Psoas muscle (tissue), 8 donors: ENCODE data around the gene COQ8A. TPM values are rescaled to one million over a fixed set of nuclear protein-coding genes. Genes with fewer than 3 reads are reported as not detected.

Source experiments
- ATAC-seq, 4 donors: fragments of 200-7000 bp; cut with Tn5 transposase; one replicate each; pipeline ENCODE4 v1.9.1; 2020; ENCODE audit warnings: moderate library complexity in 3 of 4, mild to moderate bottlenecking in 2 of 4
- DNase-seq, 2 donors: peaks; one replicate each; pipeline ENCODE4 v3.0.0-alpha.2; 2020
- H3K27ac ChIP-seq: fragments of 200-600 bp; one replicate; pipeline ENCODE4 v1.8.0; 2022
- H3K27me3 ChIP-seq, 3 donors: fragments of 200-600 bp in 1 of 3; one replicate each; pipeline versions ENCODE4 v1.6.1 to v1.8.0; 2013 to 2022; ENCODE audit warnings: low read length in 2 of 3, mild to moderate bottlenecking in 2 of 3, moderate library complexity in 1 of 3; ENCODE audit not compliant: insufficient read depth in 3 of 3
- H3K36me3 ChIP-seq, 2 donors: fragments of 200-600 bp in 1 of 2; one replicate each; pipeline versions ENCODE4 v1.6.1 to v1.8.0; 2013 to 2022; ENCODE audit warnings: low read depth in 1 of 2, mild to moderate bottlenecking in 1 of 2, moderate library complexity in 1 of 2; ENCODE audit not compliant: insufficient read depth in 1 of 2
- H3K4me1 ChIP-seq: fragments of 200-600 bp; one replicate; pipeline ENCODE4 v1.8.0; 2022
- H3K4me3 ChIP-seq: fragments of 200-600 bp; one replicate; pipeline ENCODE4 v1.8.0; 2022; ENCODE audit warnings: mild to moderate bottlenecking
- H3K9me3 ChIP-seq: fragments of 200-600 bp; one replicate; pipeline ENCODE4 v1.8.0; 2022
- CTCF ChIP-seq: fragments of 200-600 bp; IDR thresholded peaks from one replicate; pipeline ENCODE4 v1.8.0; 2022; ENCODE audit warnings: antibody characterized with exemption
- WGBS, 3 donors: extraction: QIAGEN DNeasy Blood & Tissue Kit; methylation state at CpG; one replicate each; pipeline versions ENCODE4 v1.1.6 to v1.1.7; 2013; 5-methylcytosine and 5-hydroxymethylcytosine counted together
- intact Hi-C, 2 donors: fragments of 100-400 bp; cut with DNase I; formaldehyde crosslinking; loops; one replicate each; pipeline versions ENCODE4 v1.11.0 to v1.14.2; 2022
- polyA plus RNA-seq, 3 donors: library from polyadenylated mRNA; stranded (reverse); fragments of 200-250 nt; gene quantifications; one replicate each; pipeline ENCODE4 v1.2.3, GENCODE V29; 2013
- total RNA-seq, 4 donors: library from RNA; stranded (reverse); fragmentation: NEBNext Ultra II Directional in 2 of 4; extraction: Animal tissue kit (Norgen Biotek cat#: 25700) in 2 of 4; gene quantifications; one replicate each; pipeline versions ENCODE4 v1.2.1 to v1.2.4, GENCODE V29; 2021 to 2023
- donor health status: healthy with polysubstance abuse.
- donor health status: DM: no; HTN: no; CAD: no; lungs with moderate emphysema.
- donor health status: Bipolar disorder and iron deficiency.
- donor health status: healthy.
- donor health status: DM: yes; HTN: yes; CAD: no.
- donor health status: DM: no; HTN: no; CAD: no.
- donor health status: DM: no; HTN: no; CAD: no.
- donor health status: DM: yes; HTN: yes; CAD: no.

The COQ8A gene
- total and polyA plus RNA-seq, 7 donors: 134 to 1,432 (median 726) TPM

DNA sequence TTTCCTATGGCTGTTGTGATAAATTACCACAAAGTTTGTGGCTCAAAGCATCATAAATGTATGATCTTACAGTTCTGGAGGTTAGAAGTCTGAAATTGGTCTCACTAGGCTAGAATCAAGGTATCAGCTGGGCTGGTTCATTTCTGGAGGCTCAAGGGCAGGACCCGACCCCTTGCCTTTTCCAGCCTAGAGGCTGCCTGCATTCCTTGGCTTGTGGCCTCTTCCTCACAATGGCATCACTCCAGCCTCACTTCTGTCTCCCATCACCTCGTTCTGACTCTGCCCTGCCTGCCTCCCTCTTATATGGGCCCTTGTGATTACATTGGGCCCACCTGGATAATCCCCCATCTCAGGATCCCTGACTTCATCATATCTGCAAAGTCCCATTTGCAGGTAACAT, 8.0 kb downstream of the COQ8A start:
- peaks cover 81% of the 10 kb centered on the region for H3K4me1 ChIP-seq
- H3K27ac ChIP-seq: peak overlapping the region; percentile 97
- ATAC-seq: no peak
- no peaks in the 10 kb centered on the region for H3K9me3 ChIP-seq
- H3K4me3 ChIP-seq: no peak overlapping the region
- no peaks in the 10 kb centered on the region for H3K27me3 ChIP-seq
- intact Hi-C loops: no loop called here
- H3K36me3 ChIP-seq: peaks cover 0 to 20% of the 10 kb centered on the region in 2 donors
- 30 to 44% (median 44%) methylated on average over 2 of the region's 2 CpGs for WGBS, 3 donors
- TF ChIP-seq CTCF: no peak
- DNase-seq: no peak

GRCh38 chr1:226948480-226948879, 8.4 kb downstream of the COQ8A start:
- ATAC-seq: no peak
- no peaks in the 10 kb centered on the region for H3K9me3 ChIP-seq
- no peak for DNase-seq
- TF ChIP-seq CTCF: no peak
- H3K27me3 ChIP-seq: no peaks in the 10 kb centered on the region
- H3K4me3 ChIP-seq: no peak overlapping the region
- WGBS, 3 donors: 54 to 79% (median 62%) methylated on average over 6 of the region's 6 CpGs
- H3K36me3 ChIP-seq: peaks cover 0 to 24% of the 10 kb centered on the region in 2 donors
- H3K4me1 ChIP-seq: peaks cover 79% of the 10 kb centered on the region
- intact Hi-C loops: no loop called here
- peak overlapping the region; percentile 97 for H3K27ac ChIP-seq

GRCh38 chr1:226948996-226949395, 8.9 kb downstream of the COQ8A start:
- intact Hi-C loops: no loop called here
- H3K27me3 ChIP-seq: no peaks in the 10 kb centered on the region
- H3K27ac ChIP-seq: peak overlapping the region; percentile 97
- ATAC-seq (no peak), DNase-seq (no peak)
- WGBS, 3 donors: 65 to 77% (median 74%) methylated on average over 15 of the region's 15 CpGs
- TF ChIP-seq CTCF: no peak
- peaks cover 0 to 29% of the 10 kb centered on the region in 2 donors for H3K36me3 ChIP-seq
- no peak overlapping the region for H3K4me3 ChIP-seq
- no peaks in the 10 kb centered on the region for H3K9me3 ChIP-seq
- peaks cover 74% of the 10 kb centered on the region for H3K4me1 ChIP-seq

- Histone ChIP-seq H3K27ac (peak overlapping the region; percentile 97), H3K4me1 (peaks cover 70% of the 10 kb centered on the region), H3K36me3 (peaks cover 0 to 30% of the 10 kb centered on the region in 2 donors), H3K4me3 (no peak overlapping the region), H3K27me3 (no peaks in the 10 kb centered on the region), H3K9me3 (no peaks in the 10 kb centered on the region)
- ATAC-seq: no peak
- DNase-seq: no peak
- intact Hi-C loops: no loop called here
- WGBS, 3 donors: 41 to 49% (median 46%) methylated on average over 3 of the region's 3 CpGs
- no peak for TF ChIP-seq CTCF
Measured at GRCh38 chr1:226949401-226949800, 9.3 kb downstream of the COQ8A start.

DNA sequence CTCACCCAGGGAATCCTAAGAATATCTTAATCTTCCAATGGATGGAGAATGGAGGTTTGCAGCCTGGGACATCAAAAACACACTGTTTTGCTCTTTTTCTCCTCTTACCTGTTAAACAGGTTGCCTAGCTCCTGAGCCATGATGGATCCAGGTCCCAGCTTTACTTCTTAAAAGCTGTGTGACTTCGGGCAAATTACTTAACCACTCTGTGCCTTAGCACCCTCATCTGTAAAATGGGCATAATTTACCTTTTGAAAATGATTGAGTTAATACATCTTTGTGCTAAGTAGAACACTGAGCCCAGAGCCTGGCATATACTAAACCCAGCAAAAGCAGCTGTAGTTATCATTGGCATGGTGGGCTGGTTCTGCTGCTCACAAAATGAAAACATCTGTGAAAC, 10.2 kb downstream of the COQ8A start:
- no peak overlapping the region for H3K4me3 ChIP-seq
- H3K27ac ChIP-seq: peak overlapping the region; percentile 97
- no peaks in the 10 kb centered on the region for H3K27me3 ChIP-seq
- no peak for DNase-seq
- H3K9me3 ChIP-seq: no peaks in the 10 kb centered on the region
- TF ChIP-seq CTCF: no peak
- intact Hi-C loops: no loop called here
- peaks cover 0 to 36% of the 10 kb centered on the region in 2 donors for H3K36me3 ChIP-seq
- no peak for ATAC-seq
- peaks cover 63% of the 10 kb centered on the region for H3K4me1 ChIP-seq
- WGBS, 3 donors: 93 to 100% (median 94%) methylated on average over 1 of the region's 1 CpG
